GM19043 (cell line): Measurements from ENCODE around the gene RABL6.
"Not testable (repeated sequence)": the region's sequence is repeated elsewhere in the genome, so short reads cannot be mapped to it uniquely, and the experiment has no call there.

Source experiments
- ATAC-seq: cut with Tn5 transposase; IDR thresholded peaks from one replicate; pipeline ENCODE4 v1.9.1; 2021; ENCODE audit warnings: low read depth; ENCODE audit not compliant: unreplicated experiment

The RABL6 gene

GRCh38 chr9:136867917-136868316, 60.2 kb downstream of the RABL6 start:
- ATAC-seq = no peak

- ATAC-seq = no peak
These were observed 60.9 kb downstream of the RABL6 start for GRCh38 chr9:136868644-136869043.

- not testable (repeated sequence) for ATAC-seq
These were observed 61.9 kb downstream of the RABL6 start for GRCh38 chr9:136869611-136870010.

GRCh38 chr9:136875155-136875554, 67.4 kb downstream of the RABL6 start:
- no peak for ATAC-seq

- ATAC-seq = no peak
These were observed 68.7 kb downstream of the RABL6 start for GRCh38 chr9:136876476-136876875.

GRCh38 chr9:136880651-136881050, 72.9 kb downstream of the RABL6 start:
- ATAC-seq = no peak

- no peak for ATAC-seq
These were observed 74.0 kb downstream of the RABL6 start for GRCh38 chr9:136881691-136882108.

GRCh38 chr9:136882109-136882946, 74.6 kb downstream of the RABL6 start:
- ATAC-seq = no peak

GRCh38 chr9:136882947-136883283, 75.2 kb downstream of the RABL6 start:
- not testable (repeated sequence) for ATAC-seq

- ATAC-seq = not testable (repeated sequence)
These were observed 75.9 kb downstream of the RABL6 start for GRCh38 chr9:136883670-136884069.

GRCh38 chr9:136885950-136886578, 78.3 kb downstream of the RABL6 start, which contains the start of gene TRAF2:
TRAF2 (plus strand) TSS chr9:136886516; CDS start chr9:136898741, 12,225 bp downstream.
- ATAC-seq = peak; percentile 83

GRCh38 chr9:136886610-136887597, 79.2 kb downstream of the RABL6 start:
- no peak for ATAC-seq

GRCh38 chr9:136888454-136888853, 80.7 kb downstream of the RABL6 start:
- no peak for ATAC-seq

- ATAC-seq = no peak
These were observed 82.1 kb downstream of the RABL6 start for GRCh38 chr9:136889858-136890257.

GRCh38 chr9:136890661-136891060, 82.9 kb downstream of the RABL6 start:
- no peak for ATAC-seq
